Muscle of back (tissue), 11 donors: ENCODE results near the gene FAM168B. TPM values are rescaled to one million over a fixed set of nuclear protein-coding genes. Genes with fewer than 3 reads are reported as not detected.
A peak's percentile ranks its signal among the peaks of the same experiment; 100 is the strongest.

ENCODE experiments used
- DNase-seq, 3 donors: peaks; one replicate each; pipeline versions ENCODE4 v3.0.0 to v3.0.0-alpha.2; 2013
- polyA plus RNA-seq, 10 donors: library from polyadenylated mRNA; unstranded; fragments of 120-200 nt; gene quantifications; one replicate each; pipeline ENCODE4 v1.2.1, GENCODE V29; 2013; ENCODE audit not compliant: insufficient read length in 10 of 10

FAM168B gene
- polyA plus RNA-seq, 10 donors, result 60.9 to 82.1 (median 69.6) TPM

- no peak for DNase-seq
These were observed 36.4 kb downstream of the FAM168B start for GRCh38 chr2:131056932-131057287.

DNA sequence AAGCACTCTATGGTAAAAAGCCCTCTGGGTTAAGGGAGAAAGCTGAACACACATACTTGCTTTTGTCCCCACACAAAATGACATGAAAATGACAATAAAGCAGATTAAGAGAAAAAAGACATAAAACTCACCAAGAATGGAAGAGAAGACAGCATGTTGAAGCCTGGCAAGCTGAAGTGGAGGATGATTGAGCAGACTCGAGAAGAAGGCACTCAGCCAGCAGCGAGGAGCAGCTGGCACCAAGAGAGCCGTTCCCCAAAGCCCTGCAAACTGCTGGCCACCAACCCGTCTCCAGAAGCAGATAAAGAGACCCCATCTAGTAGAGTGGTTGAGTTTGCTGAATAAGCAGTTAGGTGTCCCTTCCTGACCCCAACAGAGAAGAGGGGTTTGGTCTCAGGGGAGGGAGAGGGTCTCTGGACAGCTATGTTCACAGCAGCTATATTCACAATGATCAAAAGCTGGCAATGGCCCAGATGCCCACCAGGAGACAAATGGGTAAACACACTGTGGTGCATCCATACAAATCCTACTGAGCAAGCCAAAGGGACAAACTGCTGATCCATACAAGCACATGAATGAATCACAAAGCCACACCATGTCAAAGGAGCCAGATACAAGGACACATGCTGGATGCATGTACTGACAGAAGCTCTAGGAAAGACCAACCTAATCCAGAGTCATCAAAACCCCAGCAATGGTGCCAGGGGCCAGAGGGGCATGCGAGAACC, 36.9 kb downstream of the FAM168B start:
- peak in 1 of 3 donors; percentile 49 for DNase-seq

GRCh38 chr2:131055169-131056065, 37.8 kb downstream of the FAM168B start:
- peak in 1 of 3 donors; percentile 39 for DNase-seq

GRCh38 chr2:131054488-131054887, 38.8 kb downstream of the FAM168B start:
- no peak for DNase-seq

GRCh38 chr2:131052741-131053263, 40.5 kb downstream of the FAM168B start:
- no peak for DNase-seq

- no peak for DNase-seq
These were observed 42.4 kb downstream of the FAM168B start for GRCh38 chr2:131050896-131051295.

DNA sequence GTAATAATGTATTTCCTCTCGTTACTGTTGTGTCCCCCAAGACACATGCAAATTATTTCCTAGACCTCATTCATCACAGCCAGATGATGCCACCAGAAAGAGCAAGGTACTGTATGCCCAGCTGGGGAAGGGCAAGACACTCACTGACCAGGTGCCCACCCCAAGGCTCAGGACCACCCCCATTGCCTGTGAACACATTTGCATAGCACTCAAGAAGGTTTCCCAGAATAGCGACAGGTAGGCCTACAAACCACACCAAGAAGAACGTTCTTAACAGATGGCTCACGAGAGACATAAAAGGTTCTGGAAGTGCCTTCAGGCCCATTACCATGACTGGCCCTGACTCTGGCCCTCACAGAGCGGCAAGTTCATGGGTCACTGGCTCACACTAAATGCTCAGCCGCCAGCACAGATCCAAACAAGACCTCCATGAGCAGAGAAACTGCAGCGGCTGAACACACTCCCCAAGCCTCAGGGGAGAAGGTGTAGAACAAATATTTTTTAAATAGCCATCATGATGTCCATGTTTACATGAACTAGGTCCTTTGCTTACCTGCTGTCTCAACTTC, 44.0 kb downstream of the FAM168B start:
- no peak for DNase-seq

- DNase-seq, result no peak
These were observed 44.6 kb downstream of the FAM168B start for GRCh38 chr2:131048641-131049040.

DNA sequence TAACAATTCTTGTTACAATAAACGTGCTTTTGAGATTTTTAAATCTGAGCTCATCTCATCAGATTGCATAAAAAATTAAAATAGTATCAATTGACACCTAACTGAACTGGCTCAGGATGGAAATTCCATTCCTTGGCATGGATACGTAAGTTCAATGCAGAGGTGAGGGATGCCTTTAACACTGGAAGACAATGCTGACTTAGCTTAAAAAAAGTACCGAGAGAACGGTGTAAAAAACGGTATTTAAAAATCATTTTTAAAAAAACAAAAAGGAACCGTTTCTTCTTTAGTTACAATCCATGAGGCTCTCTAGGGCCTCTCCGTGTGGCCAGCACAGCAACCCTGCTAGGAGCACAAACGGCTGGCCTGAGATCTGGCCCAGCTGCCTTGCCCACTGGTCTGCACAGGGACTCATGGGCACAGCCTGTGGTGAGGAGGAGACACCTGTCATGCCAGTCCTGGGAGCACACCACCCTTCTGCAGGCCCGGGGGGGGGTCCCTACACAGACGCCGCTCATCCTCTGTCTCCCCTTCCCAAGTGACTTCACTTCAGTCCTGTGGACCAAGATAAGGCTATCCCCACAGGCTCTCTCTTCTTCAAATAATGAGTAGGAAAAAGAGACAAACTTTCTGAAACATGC, 45.2 kb downstream of the FAM168B start:
- no peak for DNase-seq

GRCh38 chr2:131046918-131047652, 46.2 kb downstream of the FAM168B start:
- DNase-seq, result no peak

GRCh38 chr2:131046028-131046917, 47.0 kb downstream of the FAM168B start:
- DNase-seq, result no peak

DNA sequence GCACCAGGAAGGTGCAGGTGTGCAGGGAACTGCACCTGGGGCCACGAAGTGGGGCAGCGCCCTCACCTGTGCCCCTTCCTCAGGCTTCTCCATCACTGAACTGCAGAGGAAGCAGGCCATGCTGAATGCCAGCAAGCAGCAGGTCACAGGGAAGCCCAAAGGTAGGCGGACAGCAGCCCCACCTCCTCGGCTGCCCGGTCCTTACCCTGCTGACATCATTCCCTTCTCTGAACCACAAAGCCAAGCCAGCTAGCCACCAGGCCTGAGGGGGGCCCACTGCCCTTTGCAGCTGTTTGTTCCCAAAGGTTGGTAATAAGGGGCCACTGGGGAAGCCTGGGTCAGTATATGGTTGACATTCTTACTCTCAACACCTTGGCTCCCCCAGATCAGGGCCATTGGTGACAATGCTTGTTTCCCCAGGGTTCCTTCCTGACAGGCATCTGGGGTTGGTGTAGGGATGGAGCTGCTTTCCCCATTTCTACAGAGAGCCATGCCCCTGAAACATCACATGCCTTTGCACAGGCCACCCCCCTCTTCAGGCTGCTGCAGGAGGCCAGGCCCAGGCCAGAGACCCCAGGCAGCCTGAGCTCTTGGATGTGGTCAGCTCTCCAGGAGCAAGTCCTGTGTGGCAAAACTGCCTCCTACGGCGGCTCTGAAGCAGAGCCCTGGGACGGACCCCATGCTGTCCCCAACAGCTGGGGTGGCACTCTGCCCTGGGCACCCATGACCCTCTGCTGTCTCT, 47.8 kb downstream of the FAM168B start:
- no peak for DNase-seq

DNA sequence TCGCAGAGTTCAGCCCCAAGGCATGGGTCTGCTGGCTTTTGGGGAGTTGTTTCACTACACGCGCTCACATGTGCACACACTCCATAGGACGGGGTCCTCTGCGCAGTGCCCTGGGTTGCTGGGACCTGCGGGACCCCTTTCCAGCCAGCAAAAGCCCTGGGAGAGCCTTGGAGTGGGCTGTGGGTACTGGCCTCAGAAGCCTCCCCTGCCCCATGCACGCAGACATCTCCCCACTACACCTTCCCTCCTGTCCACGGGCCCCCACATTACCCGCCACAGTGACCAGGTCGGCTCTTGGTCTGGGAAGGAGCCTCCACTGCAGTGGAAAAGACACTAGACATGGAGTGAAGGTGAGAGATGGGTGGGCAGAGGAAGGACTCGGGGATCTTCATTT, 48.5 kb downstream of the FAM168B start:
- DNase-seq, result no peak

GRCh38 chr2:131044075-131044756, 49.0 kb downstream of the FAM168B start:
- DNase-seq, result no peak

DNA sequence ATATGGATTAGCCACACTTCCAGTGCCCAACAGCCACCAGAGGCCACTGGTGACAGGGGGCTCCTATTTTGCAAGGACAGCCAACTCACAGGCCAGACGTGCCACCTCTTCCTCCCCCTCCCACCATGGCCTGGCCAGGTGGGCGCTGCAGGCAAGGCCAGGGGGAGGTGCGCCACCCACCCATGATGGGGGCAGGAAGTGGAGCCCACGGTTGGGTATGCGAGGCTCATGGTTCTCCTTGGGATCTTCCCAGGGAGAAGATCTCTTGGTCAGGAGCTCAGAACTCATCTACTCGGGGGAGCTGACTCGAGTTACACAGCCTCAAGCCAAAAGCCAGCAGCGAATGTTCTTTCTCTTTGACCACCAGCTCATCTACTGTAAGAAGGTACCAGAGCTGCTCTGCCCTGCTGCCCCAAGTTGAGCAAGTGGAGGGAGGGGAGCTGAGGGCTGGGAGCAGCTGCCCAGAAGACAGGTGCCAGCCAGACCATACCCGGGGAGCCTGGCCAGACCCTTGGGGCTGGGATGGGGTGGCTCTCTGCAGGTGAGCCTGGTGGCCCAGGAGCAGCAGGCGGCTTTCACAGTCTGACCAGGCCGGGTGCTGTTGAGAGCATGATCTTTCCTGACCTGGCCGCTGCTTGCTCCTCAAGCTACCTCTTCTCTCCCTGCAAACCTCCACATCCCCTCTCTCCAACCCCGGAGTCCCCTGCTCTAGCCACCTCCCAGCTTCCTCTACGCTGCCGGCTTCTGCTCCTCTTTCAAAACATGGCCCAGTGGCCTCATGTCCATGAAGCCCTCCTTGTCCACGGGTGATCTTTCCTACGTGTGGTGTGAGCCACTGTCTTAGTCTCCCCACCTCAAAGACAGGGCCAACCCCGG, 49.8 kb downstream of the FAM168B start:
- no peak for DNase-seq

DNA sequence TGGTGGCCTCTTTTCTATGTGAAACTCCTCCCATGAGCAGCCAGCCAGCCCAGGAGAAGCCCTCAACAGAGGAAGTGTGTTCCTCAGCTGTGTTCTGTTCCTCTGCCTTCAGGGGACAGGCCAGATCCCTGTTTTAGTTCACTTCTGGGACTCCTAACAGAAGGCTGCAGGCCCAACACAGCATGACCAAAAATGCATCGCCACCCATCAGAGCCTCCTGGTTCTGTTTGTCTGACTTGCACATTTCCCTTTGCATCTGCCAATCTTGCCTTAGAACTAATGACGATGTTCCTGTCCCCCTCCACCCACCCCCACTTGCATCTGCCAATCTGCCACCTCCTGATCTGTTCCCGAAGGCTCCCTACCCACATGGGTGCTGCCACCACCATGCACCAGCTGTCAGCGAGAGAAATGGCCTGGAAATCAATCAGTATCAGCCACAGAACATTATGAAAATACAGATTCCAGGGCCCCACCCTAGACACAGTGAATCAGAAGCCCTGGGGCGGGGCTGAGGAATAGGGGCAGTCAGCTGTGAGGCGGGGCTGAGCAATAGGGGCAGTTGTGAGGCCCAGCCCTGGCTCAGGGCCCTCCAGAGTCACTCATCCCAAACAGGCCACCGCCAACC, 51.0 kb downstream of the FAM168B start:
- no peak for DNase-seq

GRCh38 chr2:131041402-131042147, 51.7 kb downstream of the FAM168B start:
- DNase-seq, result no peak
